HCT116 (cell line): ENCODE results near the gene MXI1. TPM values are rescaled to one million over a fixed set of nuclear protein-coding genes. Genes with fewer than 3 reads are reported as not detected.

Experiments
- ATAC-seq: fragments of 200-7000 bp; cut with Tn5 transposase; 2 replicates; pipeline ENCODE4 v1.9.1; 2020; ENCODE audit warnings: mild to moderate bottlenecking, moderate library complexity
- BruUV-seq: library from RNA; stranded (reverse); fragments of 400-500 nt; replicated peaks from 2 replicates; lab custom pipeline; 2021; lab: Mats Ljungman, UMichigan
- CTCF ChIA-PET: fragments of 300-600 bp; sonication (Branson Sonifier 250); formaldehyde crosslinking; loops from one replicate; lab custom pipeline; 2021; ENCODE audit warnings: antibody characterized with exemption; lab: Charles Lee
- POLR2A ChIA-PET: fragments of 300-600, 350-600 bp; sonication (Branson Sonifier 250); formaldehyde crosslinking; loops from one replicate; lab custom pipeline; 2021; ENCODE audit warnings: antibody characterized with exemption; lab: Charles Lee
- RAD21 ChIA-PET, 2 experiments: fragments of 300-600 bp; sonication (Branson Sonifier 250); formaldehyde crosslinking; loops; one replicate each; lab custom pipeline; 2023; ENCODE audit warnings: low total read pairs in 2 of 2; ENCODE audit not compliant: uncharacterized antibody in 2 of 2, unreplicated experiment in 2 of 2, low non-redundant PET in 1 of 2; lab: Charles Lee
- DNase-seq: peaks from one replicate; pipeline ENCODE4 v3.0.0-alpha.2; 2010; ENCODE audit warnings: low read depth, low spot score
- H2AFZ ChIP-seq: fragments of 200-600 bp; shearing (Covaris generic), sonication (generic); 2 replicates; pipeline ENCODE4 v1.6.1; 2017; ENCODE audit warnings: low read depth, mixed run types, mixed read lengths, antibody characterized with exemption, low read length; ENCODE audit not compliant: poor library complexity, severe bottlenecking
- H3K27ac ChIP-seq: 2 replicates; pipeline ENCODE4 v1.5.1; 2012; ENCODE audit warnings: low read depth, low read length
- H3K27me3 ChIP-seq: fragments of 200-600 bp; sonication (generic); 2 replicates; pipeline ENCODE4 v1.6.1; 2016; ENCODE audit warnings: mixed run types, low read length, mixed read lengths; ENCODE audit not compliant: insufficient read depth
- H3K36me3 ChIP-seq, 2 experiments: fragments of 200-500 bp in 1 of 2; fragments of 200-600 bp in 1 of 2; sonication (Bioruptor generic) in 1 of 2; sonication (generic) in 1 of 2; 2 replicates each; pipeline versions ENCODE4 v1.5.1 to v1.6.1; 2014 to 2016; ENCODE audit warnings: low read length in 2 of 2, inconsistent platforms in 1 of 2, mixed read lengths in 1 of 2, mixed run types in 1 of 2; ENCODE audit not compliant: insufficient read depth in 2 of 2, control insufficient read depth in 1 of 2
- H3K4me1 ChIP-seq, 2 experiments: fragments of 200-600 bp in 1 of 2; sonication (generic) in 1 of 2; 2 replicates each; pipeline versions ENCODE4 v1.5.1 to v1.6.1; 2012 to 2017; ENCODE audit warnings: low read length in 2 of 2, inconsistent platforms in 1 of 2, mild to moderate bottlenecking in 1 of 2, mixed read lengths in 1 of 2, mixed run types in 1 of 2, moderate library complexity in 1 of 2; ENCODE audit not compliant: insufficient read depth in 2 of 2, control insufficient read depth in 1 of 2
- H3K4me2 ChIP-seq: fragments of 200-600 bp; sonication (generic); 2 replicates; pipeline ENCODE4 v1.6.1; 2017; ENCODE audit warnings: mixed run types, low read length, mixed read lengths
- H3K4me3 ChIP-seq, 2 experiments: fragments of 200-600 bp in 1 of 2; sonication (generic) in 1 of 2; replicated peaks in 1 of 2; 2 replicates each; pipeline ENCODE4 v1.5.1; 2011 to 2016; ENCODE audit warnings: low read length in 2 of 2, control low read depth in 1 of 2, low read depth in 1 of 2, mild to moderate bottlenecking in 1 of 2, mixed read lengths in 1 of 2, mixed run types in 1 of 2
- H3K79me2 ChIP-seq: fragments of 200-600 bp; sonication (generic); 2 replicates; pipeline ENCODE4 v1.6.1; 2017; ENCODE audit warnings: mild to moderate bottlenecking, mixed run types, low read length, moderate library complexity, mixed read lengths; ENCODE audit not compliant: insufficient read depth
- H3K9ac ChIP-seq: fragments of 200-600 bp; sonication (generic); 2 replicates; pipeline ENCODE4 v1.6.1; 2016; ENCODE audit warnings: low read length, mixed read lengths
- H3K9me2 ChIP-seq: fragments of 200-600 bp; sonication (generic), shearing (Covaris generic); 2 replicates; pipeline ENCODE4 v1.6.1; 2017; ENCODE audit warnings: mixed run types, mild to moderate bottlenecking, moderate library complexity; ENCODE audit not compliant: insufficient read depth
- H3K9me3 ChIP-seq, 2 experiments: fragments of 200-500 bp in 1 of 2; fragments of 200-600 bp in 1 of 2; sonication (Bioruptor generic) in 1 of 2; sonication (generic) in 1 of 2; 2 replicates each; pipeline ENCODE4 v1.6.1; 2014 to 2017; ENCODE audit warnings: low read length in 2 of 2, mixed read lengths in 2 of 2, inconsistent platforms in 1 of 2, low read depth in 1 of 2, mild to moderate bottlenecking in 1 of 2, mixed run types in 1 of 2, moderate library complexity in 1 of 2; ENCODE audit not compliant: control insufficient read depth in 1 of 2, insufficient read depth in 1 of 2
- H4K20me1 ChIP-seq: fragments of 200-600 bp; sonication (generic), shearing (Covaris generic); 2 replicates; pipeline ENCODE4 v1.6.1; 2017; ENCODE audit warnings: mixed run types, mild to moderate bottlenecking, moderate library complexity; ENCODE audit not compliant: insufficient read depth
- EGR1 ChIP-seq: IDR thresholded peaks from 2 replicates; pipeline ENCODE4 v1.6.1; 2012; ENCODE audit warnings: low read depth
- ELF1 ChIP-seq: IDR thresholded peaks from 2 replicates; pipeline ENCODE4 v1.6.1; 2012; ENCODE audit warnings: low read depth, borderline replicate concordance
- EZH2 ChIP-seq: fragments of 200-600 bp; sonication (generic); IDR thresholded peaks from 2 replicates; pipeline ENCODE4 v1.6.1; 2017; ENCODE audit warnings: antibody characterized with exemption, mixed run types
- EZH2phosphoT487 ChIP-seq: fragments of 200-600 bp; IDR thresholded peaks from 2 replicates; pipeline ENCODE4 v1.6.1; 2018; ENCODE audit warnings: antibody characterized with exemption, borderline replicate concordance
- FOSL1 ChIP-seq: IDR thresholded peaks from 2 replicates; pipeline ENCODE4 v1.6.1; 2012; ENCODE audit warnings: low read depth
- POLR2A ChIP-seq: IDR thresholded peaks from 2 replicates; pipeline ENCODE4 v1.7.0; 2011; ENCODE audit warnings: borderline replicate concordance; ENCODE audit not compliant: insufficient read depth, insufficient read length; ENCODE audit errors: extremely low read depth
- RAD21 ChIP-seq: IDR thresholded peaks from 2 replicates; pipeline ENCODE4 v1.6.1; 2012; ENCODE audit warnings: low read depth, mild to moderate bottlenecking
- SIN3A ChIP-seq: IDR thresholded peaks from 2 replicates; pipeline ENCODE4 v1.6.1; 2012; ENCODE audit warnings: low read depth
- TCF7L2 ChIP-seq: IDR thresholded peaks from 2 replicates; pipeline ENCODE4 v1.7.0; 2011; ENCODE audit warnings: borderline replicate concordance, inconsistent platforms; ENCODE audit not compliant: insufficient read depth, insufficient read length; ENCODE audit errors: extremely low read depth
- ZFX ChIP-seq: fragments of 450-650 bp; IDR thresholded peaks from 2 replicates; pipeline ENCODE4 v1.6.1; 2017
- intact Hi-C: fragments of 100-400 bp; cut with micrococcal nuclease; formaldehyde crosslinking; loops from 2 replicates; pipeline ENCODE4 v1.10.0; 2022
- total RNA-seq: library from RNA; stranded (reverse); gene quantifications from one replicate; pipeline ENCODE4 v1.2.1, GENCODE V29; 2021; ENCODE audit not compliant: unreplicated experiment

Gene MXI1
- total RNA-seq, 1 experiment from 2014 or later = 57.0 TPM

GRCh38 chr10:110219884-110220283, 12.5 kb downstream of the MXI1 start (continued):
- TF ChIP-seq EZH2phosphoT487 = no peak
- no peak for TF ChIP-seq FOSL1
- no peak for TF ChIP-seq TCF7L2
- no peak for TF ChIP-seq SIN3A
- no peak for TF ChIP-seq POLR2A
- no peak for TF ChIP-seq EGR1
- TF ChIP-seq, all 23 proteins: peak for 0

DNA sequence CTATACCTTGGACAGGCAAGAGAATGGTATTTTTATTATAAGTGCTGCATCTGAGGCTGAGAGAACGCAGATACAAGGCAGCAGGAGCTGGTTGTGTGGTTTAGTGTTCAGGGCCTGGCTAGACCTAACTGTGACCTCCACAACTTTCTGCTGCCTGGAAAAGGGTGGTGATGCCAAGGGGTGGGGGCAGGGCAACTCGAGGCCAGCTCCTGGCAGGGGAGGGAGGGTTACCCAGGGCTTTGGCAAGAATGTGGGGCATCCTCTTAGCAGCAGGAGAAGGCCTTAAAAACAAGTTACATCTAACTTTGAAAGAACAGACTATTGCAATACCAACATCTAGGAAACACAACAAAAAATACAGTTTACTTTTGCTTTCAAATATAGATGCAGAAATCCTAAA, 13.0 kb downstream of the MXI1 start:
- Histone ChIP-seq H3K4me2 (no peak overlapping the region), H3K36me3 (no peaks in the 10 kb centered on the region), H3K9me2 (no peaks in the 10 kb centered on the region), H3K9ac (no peak overlapping the region), H2AFZ (no peak overlapping the region), H3K27me3 (no peaks in the 10 kb centered on the region), H3K4me1 (peaks cover 19 to 31% of the 10 kb centered on the region in 2 experiments), H4K20me1 (no peaks in the 10 kb centered on the region), H3K79me2 (no peaks in the 10 kb centered on the region), H3K9me3 (no peaks in the 10 kb centered on the region), H3K27ac (no peak overlapping the region), H3K4me3 (no peak overlapping the region)
- DNase-seq = no peak
- BruUV-seq = no TSS peak
- ChIA-PET RAD21 (no interaction called here), CTCF (interaction anchor here (4.1 kb wide), 1 partner anchor 11 kb away, joined by 55 read pairs; the partner anchor contains the start of gene MXI1), POLR2A (interaction anchor here (1.1 kb wide), 1 partner anchor 12 kb away, joined by 4 read pairs; no protein-coding TSS in a partner anchor)
- intact Hi-C loops = loop anchor here (10.0 kb wide), 1 partner anchor 296 kb away; the partner anchor contains the start of gene XPNPEP1
- TF ChIP-seq ELF1 (no peak), POLR2A (no peak), ZFX (no peak), TCF7L2 (no peak), EZH2 (no peak), RAD21 (no peak)
- no peak for ATAC-seq
